ENCODE measurements around the gene FZD4.
"Not testable (repeated sequence)": the region's sequence is repeated elsewhere in the genome, so short reads cannot be mapped to it uniquely, and the experiment has no call there.

Gene FZD4

GRCh38 chr11:86918496-86918895 is 36.7 kb downstream of the FZD4 start:
- Histone ChIP-seq H3F3A (ENCODE audit: insufficient read depth, low read length) (no peaks in the 10 kb centered on the region), H3K9me2 (replicated peaks; ENCODE audit: insufficient read depth, low read length) (no peaks in the 10 kb centered on the region), H3K79me2 (ENCODE audit: low read length) (no peaks in the 10 kb centered on the region), H3K4me2 (ENCODE audit: low read depth, low read length) (no peak overlapping the region), H3K9ac (ENCODE audit: low read length) (no peak overlapping the region), H3K36me3 (replicated peaks; ENCODE audit: insufficient read depth, low read length) (no peaks in the 10 kb centered on the region), H3K9me3 (replicated peaks; ENCODE audit: insufficient read depth, low read length) (no peaks in the 10 kb centered on the region), H3K4me1 (ENCODE audit: low read length) (peaks cover 17% of the 10 kb centered on the region), H3K27me3 (replicated peaks; ENCODE audit: insufficient read depth, low read length) (no peaks in the 10 kb centered on the region), H3K27ac (ENCODE audit: low read length) (no peak overlapping the region), H2AFZ (ENCODE audit: low read length) (no peak overlapping the region), H3K4me3 (ENCODE audit: low read length) (no peak overlapping the region), H4K20me1 (ENCODE audit: insufficient read depth, low read length) (no peaks in the 10 kb centered on the region)
- no peak for DNase-seq
- TF ChIP-seq CTCF (IDR thresholded peaks at IDR 0.05; ENCODE audit: low read length) (no peak), EZH2phosphoT487 (IDR thresholded peaks at IDR 0.05; ENCODE audit: low read length) (no peak), EZH2 (optimal IDR thresholded peaks at IDR 0.05; ENCODE audit: low read depth, low read length) (no peak)

- Histone ChIP-seq H3K4me2 (ENCODE audit: low read depth, low read length) (no peak overlapping the region), H3K79me2 (ENCODE audit: low read length) (no peaks in the 10 kb centered on the region)
These were observed 37.6 kb downstream of the FZD4 start for GRCh38 chr11:86917589-86917988.

GRCh38 chr11:86916330-86916729 is 38.9 kb downstream of the FZD4 start:
- Histone ChIP-seq H3K27me3 (replicated peaks; ENCODE audit: insufficient read depth, low read length) (no peaks in the 10 kb centered on the region), H3K4me2 (ENCODE audit: low read depth, low read length) (no peak overlapping the region), H4K20me1 (ENCODE audit: insufficient read depth, low read length) (no peaks in the 10 kb centered on the region), H3K4me3 (ENCODE audit: low read length) (no peak overlapping the region), H3K4me1 (ENCODE audit: low read length) (peaks cover 17% of the 10 kb centered on the region), H3K27ac (ENCODE audit: low read length) (no peak overlapping the region), H3K9me3 (replicated peaks; ENCODE audit: insufficient read depth, low read length) (no peaks in the 10 kb centered on the region), H2AFZ (ENCODE audit: low read length) (no peak overlapping the region), H3K36me3 (replicated peaks; ENCODE audit: insufficient read depth, low read length) (no peaks in the 10 kb centered on the region), H3K9ac (ENCODE audit: low read length) (no peak overlapping the region), H3K9me2 (replicated peaks; ENCODE audit: insufficient read depth, low read length) (no peaks in the 10 kb centered on the region), H3K79me2 (ENCODE audit: low read length) (no peaks in the 10 kb centered on the region), H3F3A (ENCODE audit: insufficient read depth, low read length) (no peaks in the 10 kb centered on the region)
- TF ChIP-seq CTCF (IDR thresholded peaks at IDR 0.05; ENCODE audit: low read length) (no peak), EZH2 (optimal IDR thresholded peaks at IDR 0.05; ENCODE audit: low read depth, low read length) (no peak), EZH2phosphoT487 (IDR thresholded peaks at IDR 0.05; ENCODE audit: low read length) (no peak)
- DNase-seq = no peak

More at GRCh38 chr11:86917589-86917988, 37.6 kb downstream of the FZD4 start:
- Histone ChIP-seq H3K9me2 (replicated peaks; ENCODE audit: insufficient read depth, low read length) (no peaks in the 10 kb centered on the region), H3K36me3 (replicated peaks; ENCODE audit: insufficient read depth, low read length) (no peaks in the 10 kb centered on the region), H3K9me3 (replicated peaks; ENCODE audit: insufficient read depth, low read length) (no peaks in the 10 kb centered on the region), H3K27me3 (replicated peaks; ENCODE audit: insufficient read depth, low read length) (no peaks in the 10 kb centered on the region), H3K27ac (ENCODE audit: low read length) (no peak overlapping the region), H3K9ac (ENCODE audit: low read length) (no peak overlapping the region), H3F3A (ENCODE audit: insufficient read depth, low read length) (no peaks in the 10 kb centered on the region), H3K4me3 (ENCODE audit: low read length) (no peak overlapping the region), H4K20me1 (ENCODE audit: insufficient read depth, low read length) (no peaks in the 10 kb centered on the region), H3K4me1 (ENCODE audit: low read length) (peaks cover 17% of the 10 kb centered on the region), H2AFZ (ENCODE audit: low read length) (no peak overlapping the region)
- no peak for DNase-seq
- TF ChIP-seq CTCF (IDR thresholded peaks at IDR 0.05; ENCODE audit: low read length) (no peak), EZH2 (optimal IDR thresholded peaks at IDR 0.05; ENCODE audit: low read depth, low read length) (no peak), EZH2phosphoT487 (IDR thresholded peaks at IDR 0.05; ENCODE audit: low read length) (no peak)

- not testable (repeated sequence) for H3K9me2 ChIP-seq (replicated peaks; ENCODE audit: insufficient read depth, low read length); H4K20me1 ChIP-seq (ENCODE audit: insufficient read depth, low read length); H3K4me3 ChIP-seq (ENCODE audit: low read length); DNase-seq; H3K9me3 ChIP-seq (replicated peaks; ENCODE audit: insufficient read depth, low read length); H3K79me2 ChIP-seq (ENCODE audit: low read length); H3K9ac ChIP-seq (ENCODE audit: low read length); H3K36me3 ChIP-seq (replicated peaks; ENCODE audit: insufficient read depth, low read length); H3F3A ChIP-seq (ENCODE audit: insufficient read depth, low read length); H3K27ac ChIP-seq (ENCODE audit: low read length); H3K4me2 ChIP-seq (ENCODE audit: low read depth, low read length); H3K27me3 ChIP-seq (replicated peaks; ENCODE audit: insufficient read depth, low read length); H2AFZ ChIP-seq (ENCODE audit: low read length)
- peaks cover 17% of the 10 kb centered on the region for H3K4me1 ChIP-seq (ENCODE audit: low read length)
These were observed 39.3 kb downstream of the FZD4 start for GRCh38 chr11:86915850-86916249.

Data from MM.1S (cell line).